ENCODE results near the gene SKI.

DNA sequence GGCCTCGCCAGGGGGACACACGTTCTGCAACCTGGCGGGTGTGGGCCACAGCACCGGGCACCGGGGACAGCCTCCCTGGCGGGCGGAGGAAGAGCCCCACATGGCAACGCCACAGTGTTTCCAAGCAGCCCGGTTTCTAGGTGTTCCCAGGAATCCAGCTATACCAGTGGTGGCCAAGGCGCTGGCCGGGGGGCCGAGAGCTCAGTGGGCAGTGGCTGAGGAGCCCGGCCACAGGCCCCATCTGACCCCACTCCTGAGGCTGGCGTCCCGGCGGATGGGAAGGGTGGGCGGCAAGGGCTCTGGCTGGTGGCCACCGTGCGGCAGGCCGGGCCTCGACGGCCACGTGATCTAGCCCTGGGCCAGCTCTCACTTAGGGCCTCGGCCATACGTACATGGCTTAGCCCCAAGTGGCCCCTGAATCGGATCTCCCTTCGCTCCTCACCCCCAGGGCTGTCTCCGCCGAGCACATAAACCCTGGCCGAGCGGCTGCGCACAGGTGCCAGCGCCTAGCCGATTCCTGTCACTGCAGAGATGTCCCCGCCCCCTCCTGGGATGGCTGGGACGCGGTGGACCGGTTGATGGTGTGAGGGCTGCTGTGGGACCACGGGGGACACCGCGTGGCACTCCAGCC lies 94.6 kb downstream of the SKI start:
- TF ChIP-seq, protein P1, sequence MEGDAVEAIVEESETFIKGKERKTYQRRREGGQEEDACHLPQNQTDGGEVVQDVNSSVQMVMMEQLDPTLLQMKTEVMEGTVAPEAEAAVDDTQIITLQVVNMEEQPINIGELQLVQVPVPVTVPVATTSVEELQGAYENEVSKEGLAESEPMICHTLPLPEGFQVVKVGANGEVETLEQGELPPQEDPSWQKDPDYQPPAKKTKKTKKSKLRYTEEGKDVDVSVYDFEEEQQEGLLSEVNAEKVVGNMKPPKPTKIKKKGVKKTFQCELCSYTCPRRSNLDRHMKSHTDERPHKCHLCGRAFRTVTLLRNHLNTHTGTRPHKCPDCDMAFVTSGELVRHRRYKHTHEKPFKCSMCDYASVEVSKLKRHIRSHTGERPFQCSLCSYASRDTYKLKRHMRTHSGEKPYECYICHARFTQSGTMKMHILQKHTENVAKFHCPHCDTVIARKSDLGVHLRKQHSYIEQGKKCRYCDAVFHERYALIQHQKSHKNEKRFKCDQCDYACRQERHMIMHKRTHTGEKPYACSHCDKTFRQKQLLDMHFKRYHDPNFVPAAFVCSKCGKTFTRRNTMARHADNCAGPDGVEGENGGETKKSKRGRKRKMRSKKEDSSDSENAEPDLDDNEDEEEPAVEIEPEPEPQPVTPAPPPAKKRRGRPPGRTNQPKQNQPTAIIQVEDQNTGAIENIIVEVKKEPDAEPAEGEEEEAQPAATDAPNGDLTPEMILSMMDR (conservative IDR thresholded peaks at IDR 0.05; ENCODE audit: low read depth in 2 of 2), result no peak
- TF ChIP-seq POLR2AphosphoS5 (IDR thresholded peaks at IDR 0.05; ENCODE audit: low read depth) (no peak), EZH2 (IDR thresholded peaks at IDR 0.05; ENCODE audit: low read depth, unreplicated experiment) (no peak)

All from GM23338 (cell line).